Subcutaneous adipose tissue (tissue), 4 donors: ENCODE results near the gene DCP1B. TPM values are rescaled to one million over a fixed set of nuclear protein-coding genes. Genes with fewer than 3 reads are reported as not detected.

Experiments used
- CTCF ChIP-seq: fragments of 450-650 bp; IDR thresholded peaks from one replicate; pipeline ENCODE4 v1.5.1; 2016; ENCODE audit warnings: low read depth, mild to moderate bottlenecking, control low read depth, antibody characterized with exemption, moderate library complexity
- total RNA-seq, 4 donors: library from RNA; depleted of rRNA; stranded (reverse); fragments of >200 nt; gene quantifications; one replicate each; pipeline ENCODE4 v1.1.0, GENCODE V29; 2016

The DCP1B gene
- total RNA-seq, 4 donors from 2014 or later: 12.4 to 13.2 (median 12.9) TPM

GRCh38 chr12:1936406-1937320, 67.6 kb downstream of the DCP1B start:
- no peak for TF ChIP-seq CTCF

- TF ChIP-seq CTCF: no peak
Observed at GRCh38 chr12:1935700-1936378, 68.4 kb downstream of the DCP1B start.

- no peak for TF ChIP-seq CTCF
Observed at GRCh38 chr12:1935242-1935641, 69.0 kb downstream of the DCP1B start.

GRCh38 chr12:1934831-1935230, 69.4 kb downstream of the DCP1B start:
- no peak for TF ChIP-seq CTCF

- TF ChIP-seq CTCF: no peak
Observed at GRCh38 chr12:1934068-1934467, 70.2 kb downstream of the DCP1B start.

GRCh38 chr12:1933342-1934051, 70.8 kb downstream of the DCP1B start:
- no peak for TF ChIP-seq CTCF

GRCh38 chr12:1932264-1932777, 71.9 kb downstream of the DCP1B start:
- TF ChIP-seq CTCF: no peak
